Activated CD8-positive, alpha-beta T cell treated with anti-CD3 and anti-CD28 coated beads, Interleukin-2, amount 10 ng/mL, durations not matched to agents 7 days and 5 days (primary cell): ENCODE data around the gene BLOC1S1. TPM values are rescaled to one million over a fixed set of nuclear protein-coding genes. Genes with fewer than 3 reads are reported as not detected.

Experiments used
- ATAC-seq: fragments of 150-1000 bp; cut with Tn5 transposase; one replicate; pipeline ENCODE4 v1.10.0; 2021; ENCODE audit warnings: moderate library complexity
- CTCF ChIA-PET: fragments of 350-600 bp; sonication (Branson Sonifier 250); formaldehyde crosslinking; loops from one replicate; lab custom pipeline; 2021; ENCODE audit warnings: antibody characterized with exemption; lab: Charles Lee
- POLR2A ChIA-PET: fragments of 350-600 bp; sonication (Branson Sonifier 250); formaldehyde crosslinking; loops from one replicate; lab custom pipeline; 2021; ENCODE audit warnings: antibody characterized with exemption; lab: Charles Lee
- DNase-seq: peaks from one replicate; pipeline ENCODE4 v3.0.0-alpha.2; 2020
- H3K27ac Mint-ChIP-seq: one replicate; pipeline ENCODE4 v1.8.0; 2021; ENCODE audit warnings: mild to moderate bottlenecking, mixed read lengths
- H3K27me3 Mint-ChIP-seq: one replicate; pipeline ENCODE4 v1.8.0; 2021; ENCODE audit warnings: low read depth, mixed read lengths
- H3K36me3 Mint-ChIP-seq: one replicate; pipeline ENCODE4 v1.8.0; 2021; ENCODE audit warnings: low read depth, mixed read lengths
- H3K4me1 Mint-ChIP-seq: one replicate; pipeline ENCODE4 v1.8.0; 2021; ENCODE audit warnings: low read depth, mixed read lengths
- H3K4me3 Mint-ChIP-seq: one replicate; pipeline ENCODE4 v1.8.0; 2021; ENCODE audit warnings: mild to moderate bottlenecking, mixed read lengths
- H3K9me3 Mint-ChIP-seq: one replicate; pipeline ENCODE4 v1.8.0; 2022; ENCODE audit warnings: mixed read lengths; ENCODE audit not compliant: insufficient read depth
- total RNA-seq, 2 experiments: library from RNA; stranded (reverse); gene quantifications; one replicate each; pipeline ENCODE4 v1.2.3, GENCODE V29; 2021

BLOC1S1 gene
- total RNA-seq, 2 experiments from 2014 or later, result 156 to 158 TPM

- peaks cover 59% of the 10 kb centered on the region for H3K4me1 Mint-ChIP-seq
- no peaks in the 10 kb centered on the region for H3K9me3 Mint-ChIP-seq
- no peak overlapping the region for H3K4me3 Mint-ChIP-seq
- peaks cover 35% of the 10 kb centered on the region for H3K36me3 Mint-ChIP-seq
- ChIA-PET CTCF (interaction anchor here (0.6 to 7.6 kb wide), 9 partner anchors 8 to 250 kb away, joined by 3 to 170 read pairs (median 7); partner anchors contain the start of genes BLOC1S1 and RAB5B), POLR2A (interaction anchor here (1.1 to 2.3 kb wide), 2 partner anchors 8 to 14 kb away, joined by 6 to 17 read pairs; partner anchors contain the start of gene BLOC1S1)
- ATAC-seq, result peak; percentile 41
- DNase-seq, result peak; percentile 83
- H3K27ac Mint-ChIP-seq, result peak overlapping the region; percentile 18
- H3K27me3 Mint-ChIP-seq, result no peaks in the 10 kb centered on the region
These were observed 8.5 kb downstream of the BLOC1S1 start for GRCh38 chr12:55724226-55724939.

GRCh38 chr12:55724940-55725309, 9.1 kb downstream of the BLOC1S1 start:
- DNase-seq, result no peak
- no peaks in the 10 kb centered on the region for H3K9me3 Mint-ChIP-seq
- ATAC-seq, result no peak
- H3K4me3 Mint-ChIP-seq, result no peak overlapping the region
- peaks cover 57% of the 10 kb centered on the region for H3K4me1 Mint-ChIP-seq
- ChIA-PET POLR2A (interaction anchor here (1.1 to 2.3 kb wide), 2 partner anchors 9 to 13 kb away, joined by 6 to 17 read pairs; partner anchors contain the start of gene BLOC1S1), CTCF (interaction anchor here (0.6 to 7.6 kb wide), 9 partner anchors 9 to 249 kb away, joined by 3 to 170 read pairs (median 7); partner anchors contain the start of genes BLOC1S1 and RAB5B)
- peaks cover 35% of the 10 kb centered on the region for H3K36me3 Mint-ChIP-seq
- H3K27me3 Mint-ChIP-seq, result no peaks in the 10 kb centered on the region
- H3K27ac Mint-ChIP-seq, result peak overlapping the region; percentile 18

- CTCF ChIA-PET, result interaction anchor here (1.1 to 7.6 kb wide), 6 partner anchors 10 to 201 kb away, joined by 3 to 170 read pairs (median 12); partner anchors contain the start of gene BLOC1S1
These were observed 9.7 kb downstream of the BLOC1S1 start for GRCh38 chr12:55725556-55725955.

GRCh38 chr12:55726971-55727370, 11.1 kb downstream of the BLOC1S1 start:
- peak overlapping the region; percentile 71 for H3K27ac Mint-ChIP-seq
- H3K9me3 Mint-ChIP-seq, result no peaks in the 10 kb centered on the region
- ATAC-seq (no peak), DNase-seq (no peak)
- no peaks in the 10 kb centered on the region for H3K27me3 Mint-ChIP-seq
- peak overlapping the region; percentile 84 for H3K4me3 Mint-ChIP-seq
- peaks cover 35% of the 10 kb centered on the region for H3K36me3 Mint-ChIP-seq
- peaks cover 52% of the 10 kb centered on the region for H3K4me1 Mint-ChIP-seq
- ChIA-PET CTCF (interaction anchor here (1.4 kb wide), 2 partner anchors 11 to 12 kb away, joined by 4 to 6 read pairs; no protein-coding TSS in a partner anchor), POLR2A (no interaction called here)

More at GRCh38 chr12:55725556-55725955, 9.7 kb downstream of the BLOC1S1 start:
- Mint-ChIP-seq H3K36me3 (peaks cover 35% of the 10 kb centered on the region), H3K4me3 (no peak overlapping the region), H3K9me3 (no peaks in the 10 kb centered on the region), H3K4me1 (peaks cover 57% of the 10 kb centered on the region), H3K27me3 (no peaks in the 10 kb centered on the region), H3K27ac (no peak overlapping the region)
- POLR2A ChIA-PET, result interaction anchor here (1.1 to 2.3 kb wide), 2 partner anchors 9 to 12 kb away, joined by 6 to 17 read pairs; partner anchors contain the start of gene BLOC1S1
- ATAC-seq (no peak), DNase-seq (no peak)

- ChIA-PET CTCF (interaction anchor here (1.4 kb wide), 2 partner anchors 10 to 12 kb away, joined by 4 to 6 read pairs; no protein-coding TSS in a partner anchor), POLR2A (no interaction called here)
- Mint-ChIP-seq H3K27ac (peak overlapping the region; percentile 71), H3K27me3 (no peaks in the 10 kb centered on the region), H3K36me3 (peaks cover 35% of the 10 kb centered on the region), H3K9me3 (no peaks in the 10 kb centered on the region), H3K4me1 (peaks cover 59% of the 10 kb centered on the region), H3K4me3 (peak overlapping the region; percentile 84)
- DNase-seq, result no peak
- no peak for ATAC-seq
These were observed 11.9 kb downstream of the BLOC1S1 start for GRCh38 chr12:55727643-55728185.

- ChIA-PET POLR2A (interaction anchor here (1.0 to 2.5 kb wide), 5 partner anchors 10 to 390 kb away, joined by 4 to 34 read pairs (median 8); partner anchors contain the start of genes BLOC1S1, ORMDL2, RAB5B and SARNP), CTCF (interaction anchor here (0.5 to 3.1 kb wide), 6 partner anchors 10 to 581 kb away, joined by 3 to 84 read pairs (median 8); partner anchors contain the start of genes BLOC1S1, GDF11, ORMDL2 and RDH5)
- peak overlapping the region; percentile 84 for H3K4me3 Mint-ChIP-seq
- DNase-seq, result peak; percentile 40
- no peaks in the 10 kb centered on the region for H3K27me3 Mint-ChIP-seq
- no peak for ATAC-seq
- peak overlapping the region; percentile 71 for H3K27ac Mint-ChIP-seq
- peaks cover 33% of the 10 kb centered on the region for H3K36me3 Mint-ChIP-seq
- peaks cover 59% of the 10 kb centered on the region for H3K4me1 Mint-ChIP-seq
- H3K9me3 Mint-ChIP-seq, result no peaks in the 10 kb centered on the region
These were observed 12.5 kb downstream of the BLOC1S1 start for GRCh38 chr12:55728186-55728938.

GRCh38 chr12:55728939-55729818, 13.3 kb downstream of the BLOC1S1 start, which contains the start of gene CD63:
CD63 (minus strand) TSS chr12:55729009; CDS start chr12:55728341, 668 bp downstream.
- ChIA-PET CTCF (interaction anchor here (0.5 to 3.1 kb wide), 15 partner anchors 10 to 581 kb away, joined by 3 to 84 read pairs (median 5); partner anchors contain the start of genes BLOC1S1, DNAJC14, GDF11 and ORMDL2), POLR2A (interaction anchor here (0.9 to 2.6 kb wide), 12 partner anchors 9 to 737 kb away, joined by 3 to 34 read pairs (median 5); partner anchors contain the start of genes BLOC1S1, DNAJC14, ORMDL2 and RAB5B)
- H3K27me3 Mint-ChIP-seq, result no peaks in the 10 kb centered on the region
- DNase-seq (peak; percentile 75), ATAC-seq (peak; percentile 64)
- H3K4me1 Mint-ChIP-seq, result peaks cover 59% of the 10 kb centered on the region
- H3K36me3 Mint-ChIP-seq, result peaks cover 29% of the 10 kb centered on the region
- peak within 1 kb of the TSS; percentile 84 for H3K4me3 Mint-ChIP-seq
- no peaks in the 10 kb centered on the region for H3K9me3 Mint-ChIP-seq
- H3K27ac Mint-ChIP-seq, result peak within 1 kb of the TSS; percentile 93

- ATAC-seq (peak; percentile 61), DNase-seq (peak; percentile 75)
- CTCF ChIA-PET, result interaction anchor here (0.6 to 3.1 kb wide), 19 partner anchors 9 to 460 kb away, joined by 3 to 84 read pairs (median 4); partner anchors contain the start of genes BLOC1S1, DNAJC14, GDF11 and ORMDL2
- H3K27me3 Mint-ChIP-seq, result no peaks in the 10 kb centered on the region
- peaks cover 49% of the 10 kb centered on the region for H3K4me1 Mint-ChIP-seq
- peak overlapping the region; percentile 93 for H3K27ac Mint-ChIP-seq
- POLR2A ChIA-PET, result interaction anchor here (0.9 to 2.6 kb wide), 12 partner anchors 8 to 738 kb away, joined by 3 to 34 read pairs (median 5); partner anchors contain the start of genes BLOC1S1, DNAJC14, ORMDL2 and RAB5B
- H3K9me3 Mint-ChIP-seq, result no peaks in the 10 kb centered on the region
- peaks cover 20% of the 10 kb centered on the region for H3K36me3 Mint-ChIP-seq
- H3K4me3 Mint-ChIP-seq, result peak overlapping the region; percentile 84
These were observed 14.3 kb downstream of the BLOC1S1 start for GRCh38 chr12:55729819-55730818.

GRCh38 chr12:55732288-55732687, 16.4 kb downstream of the BLOC1S1 start:
- H3K4me1 Mint-ChIP-seq, result peaks cover 44% of the 10 kb centered on the region
- no peaks in the 10 kb centered on the region for H3K27me3 Mint-ChIP-seq
- peaks cover 3% of the 10 kb centered on the region for H3K36me3 Mint-ChIP-seq
- POLR2A ChIA-PET, result no interaction called here
- DNase-seq (no peak), ATAC-seq (no peak)
- H3K4me3 Mint-ChIP-seq, result no peak overlapping the region
- CTCF ChIA-PET, result no interaction called here
- H3K9me3 Mint-ChIP-seq, result no peaks in the 10 kb centered on the region
- no peak overlapping the region for H3K27ac Mint-ChIP-seq
